Right forelimb (tissue), 1 donor: ENCODE results near the gene LPO.

Source experiments
- DNase-seq: peaks from one replicate; pipeline ENCODE4 v3.0.0-alpha.2; 2018

The LPO gene

GRCh38 chr17:58264407-58265103 is 26.2 kb downstream of the LPO start:
- no peak for DNase-seq

- DNase-seq, result no peak
Observed at GRCh38 chr17:58265271-58265670, 26.9 kb downstream of the LPO start.

GRCh38 chr17:58265902-58266875 is 27.8 kb downstream of the LPO start:
- no peak for DNase-seq

- no peak for DNase-seq
Observed at GRCh38 chr17:58267347-58268324, 29.3 kb downstream of the LPO start.

GRCh38 chr17:58268326-58268725 is 29.9 kb downstream of the LPO start:
- no peak for DNase-seq

GRCh38 chr17:58268774-58269556 is 30.6 kb downstream of the LPO start:
- no peak for DNase-seq

- no peak for DNase-seq
Observed at GRCh38 chr17:58269557-58270291, 31.3 kb downstream of the LPO start.

- no peak for DNase-seq
Observed at GRCh38 chr17:58270476-58271215, 32.3 kb downstream of the LPO start.

GRCh38 chr17:58271216-58271931 is 33.0 kb downstream of the LPO start:
- no peak for DNase-seq

GRCh38 chr17:58272367-58273280 is 34.2 kb downstream of the LPO start:
- no peak for DNase-seq

- no peak for DNase-seq
Observed at GRCh38 chr17:58273453-58274104, 35.2 kb downstream of the LPO start.

GRCh38 chr17:58275417-58275816 is 37.0 kb downstream of the LPO start:
- DNase-seq, result no peak

- no peak for DNase-seq
Observed at GRCh38 chr17:58276423-58276822, 38.0 kb downstream of the LPO start.

GRCh38 chr17:58277107-58277801 is 38.9 kb downstream of the LPO start:
- DNase-seq, result no peak

- DNase-seq, result no peak
Observed at GRCh38 chr17:58277802-58278595, 39.6 kb downstream of the LPO start.

GRCh38 chr17:58278661-58279015 is 40.3 kb downstream of the LPO start:
- no peak for DNase-seq
